ENCODE results near the gene BCAS1. TPM values are rescaled to one million over a fixed set of nuclear protein-coding genes. Genes with fewer than 3 reads are reported as not detected.

Gene BCAS1
- total RNA-seq, 3 donors from 2014 or later, result 39.4 to 191 (median 101) TPM

DNA sequence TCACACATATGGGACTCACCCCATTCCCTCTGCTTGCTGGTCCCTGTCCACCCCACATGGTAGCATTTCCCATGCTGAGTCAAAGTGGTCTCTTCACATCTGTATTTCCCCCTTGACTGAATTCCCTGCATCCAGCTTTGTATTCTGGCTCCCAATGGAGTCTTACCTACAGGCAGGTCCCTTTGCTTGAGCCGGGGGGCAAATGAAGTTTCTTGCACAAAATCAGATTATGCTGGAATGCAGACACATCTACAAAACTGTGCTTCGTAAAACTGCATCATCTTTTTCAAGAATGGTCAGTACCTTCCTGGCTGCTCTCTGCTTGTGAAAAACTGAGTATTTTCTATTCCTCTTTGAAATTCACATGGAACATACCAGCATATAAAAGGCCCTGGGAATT lies 32.1 kb upstream of the BCAS1 start:
- intact Hi-C loops (cut with DNase I, micrococcal nuclease), result no loop called here

GRCh38 chr20:54100563-54100962 lies 30.2 kb upstream of the BCAS1 start:
- no peak for ATAC-seq
- peaks cover 11% of the 10 kb centered on the region for H3K4me1 ChIP-seq (ENCODE audit: low read depth)
- H3K9me3 ChIP-seq, result no peaks in the 10 kb centered on the region
- TF ChIP-seq, protein P1, sequence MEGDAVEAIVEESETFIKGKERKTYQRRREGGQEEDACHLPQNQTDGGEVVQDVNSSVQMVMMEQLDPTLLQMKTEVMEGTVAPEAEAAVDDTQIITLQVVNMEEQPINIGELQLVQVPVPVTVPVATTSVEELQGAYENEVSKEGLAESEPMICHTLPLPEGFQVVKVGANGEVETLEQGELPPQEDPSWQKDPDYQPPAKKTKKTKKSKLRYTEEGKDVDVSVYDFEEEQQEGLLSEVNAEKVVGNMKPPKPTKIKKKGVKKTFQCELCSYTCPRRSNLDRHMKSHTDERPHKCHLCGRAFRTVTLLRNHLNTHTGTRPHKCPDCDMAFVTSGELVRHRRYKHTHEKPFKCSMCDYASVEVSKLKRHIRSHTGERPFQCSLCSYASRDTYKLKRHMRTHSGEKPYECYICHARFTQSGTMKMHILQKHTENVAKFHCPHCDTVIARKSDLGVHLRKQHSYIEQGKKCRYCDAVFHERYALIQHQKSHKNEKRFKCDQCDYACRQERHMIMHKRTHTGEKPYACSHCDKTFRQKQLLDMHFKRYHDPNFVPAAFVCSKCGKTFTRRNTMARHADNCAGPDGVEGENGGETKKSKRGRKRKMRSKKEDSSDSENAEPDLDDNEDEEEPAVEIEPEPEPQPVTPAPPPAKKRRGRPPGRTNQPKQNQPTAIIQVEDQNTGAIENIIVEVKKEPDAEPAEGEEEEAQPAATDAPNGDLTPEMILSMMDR (IDR thresholded peaks at IDR 0.05), result no peak
- no peak overlapping the region for H3K4me3 ChIP-seq
- intact Hi-C loops (cut with DNase I, micrococcal nuclease), result no loop called here
- no peaks in the 10 kb centered on the region for H3K36me3 ChIP-seq (ENCODE audit: low read depth)
- no peak for DNase-seq

More for the DNA sequence above, 32.1 kb upstream of the BCAS1 start:
- no peak overlapping the region for H3K4me3 ChIP-seq
- peaks cover 11% of the 10 kb centered on the region for H3K4me1 ChIP-seq (ENCODE audit: low read depth)
- ATAC-seq, result no peak
- no peak for DNase-seq
- no peaks in the 10 kb centered on the region for H3K36me3 ChIP-seq (ENCODE audit: low read depth)
- TF ChIP-seq, protein P1 (IDR thresholded peaks at IDR 0.05), result no peak
- no peaks in the 10 kb centered on the region for H3K9me3 ChIP-seq

GRCh38 chr20:54099894-54100293 lies 29.5 kb upstream of the BCAS1 start:
- no peak for ATAC-seq
- intact Hi-C loops (cut with DNase I, micrococcal nuclease), result loop anchor here in 1 of 2 donors (5.0 kb wide), 1 partner anchor 97 kb away; no protein-coding TSS in a partner anchor

GRCh38 chr20:54098047-54098446 lies 27.7 kb upstream of the BCAS1 start:
- DNase-seq (no peak), ATAC-seq (no peak)
- H3K4me3 ChIP-seq, result no peak overlapping the region
- no peaks in the 10 kb centered on the region for H3K36me3 ChIP-seq (ENCODE audit: low read depth)
- TF ChIP-seq, protein P1 (IDR thresholded peaks at IDR 0.05), result no peak
- intact Hi-C loops (cut with DNase I, micrococcal nuclease), result loop anchor here in 1 of 2 donors (5.0 kb wide), 1 partner anchor 99 kb away; no protein-coding TSS in a partner anchor
- no peaks in the 10 kb centered on the region for H3K9me3 ChIP-seq
- H3K4me1 ChIP-seq (ENCODE audit: low read depth), result no peaks in the 10 kb centered on the region

More at GRCh38 chr20:54099894-54100293, 29.5 kb upstream of the BCAS1 start:
- TF ChIP-seq, protein P1 (IDR thresholded peaks at IDR 0.05), result no peak
- no peaks in the 10 kb centered on the region for H3K9me3 ChIP-seq
- H3K4me3 ChIP-seq, result no peak overlapping the region
- peaks cover 11% of the 10 kb centered on the region for H3K4me1 ChIP-seq (ENCODE audit: low read depth)
- H3K36me3 ChIP-seq (ENCODE audit: low read depth), result no peaks in the 10 kb centered on the region
- no peak for DNase-seq

- intact Hi-C loops (cut with DNase I, micrococcal nuclease), result loop anchor here (2.0 to 5.0 kb wide), 2 partner anchors 100 to 102 kb away; no protein-coding TSS in a partner anchor
- TF ChIP-seq, protein P1 (IDR thresholded peaks at IDR 0.05), result no peak
- Histone ChIP-seq H3K9me3 (no peaks in the 10 kb centered on the region), H3K4me1 (ENCODE audit: low read depth) (no peaks in the 10 kb centered on the region), H3K4me3 (no peak overlapping the region), H3K36me3 (ENCODE audit: low read depth) (no peaks in the 10 kb centered on the region)
- no peak for ATAC-seq
- no peak for DNase-seq
Observed at GRCh38 chr20:54097236-54097529, 26.8 kb upstream of the BCAS1 start.

GRCh38 chr20:54095824-54096223 lies 25.4 kb upstream of the BCAS1 start:
- no peak for DNase-seq
- intact Hi-C loops (cut with DNase I, micrococcal nuclease), result loop anchor here (2.0 to 5.0 kb wide), 2 partner anchors 101 to 103 kb away; no protein-coding TSS in a partner anchor

More at GRCh38 chr20:54095824-54096223, 25.4 kb upstream of the BCAS1 start:
- no peak for ATAC-seq
- H3K4me1 ChIP-seq (ENCODE audit: low read depth), result no peaks in the 10 kb centered on the region
- TF ChIP-seq, protein P1 (IDR thresholded peaks at IDR 0.05), result no peak
- no peak overlapping the region for H3K4me3 ChIP-seq
- H3K9me3 ChIP-seq, result no peaks in the 10 kb centered on the region
- no peaks in the 10 kb centered on the region for H3K36me3 ChIP-seq (ENCODE audit: low read depth)
